H1 (cell line): ENCODE results near the gene MCC.

ENCODE experiments used
- SAP30 ChIP-seq: fragments of 300-600 bp; sonication (generic); IDR thresholded peaks from 2 replicates; pipeline ENCODE4 v1.7.1; 2012; ENCODE audit warnings: low read length, moderate library complexity, mild to moderate bottlenecking, inconsistent platforms; ENCODE audit not compliant: insufficient read depth, insufficient replicate concordance
- TF ChIP-seq, protein P1 (sequence below), 3 experiments: IDR thresholded peaks; 1 replicate in 2 of 3; 2 replicates in 1 of 3; pipeline versions ENCODE4 v1.5.1 to v1.6.1; 2011; ENCODE audit warnings: low read length in 3 of 3, mild to moderate bottlenecking in 3 of 3, inconsistent platforms in 2 of 3, low read depth in 1 of 3, moderate library complexity in 1 of 3; ENCODE audit not compliant: insufficient read depth in 1 of 3; ENCODE audit errors: control extremely low read depth in 1 of 3

DNA sequence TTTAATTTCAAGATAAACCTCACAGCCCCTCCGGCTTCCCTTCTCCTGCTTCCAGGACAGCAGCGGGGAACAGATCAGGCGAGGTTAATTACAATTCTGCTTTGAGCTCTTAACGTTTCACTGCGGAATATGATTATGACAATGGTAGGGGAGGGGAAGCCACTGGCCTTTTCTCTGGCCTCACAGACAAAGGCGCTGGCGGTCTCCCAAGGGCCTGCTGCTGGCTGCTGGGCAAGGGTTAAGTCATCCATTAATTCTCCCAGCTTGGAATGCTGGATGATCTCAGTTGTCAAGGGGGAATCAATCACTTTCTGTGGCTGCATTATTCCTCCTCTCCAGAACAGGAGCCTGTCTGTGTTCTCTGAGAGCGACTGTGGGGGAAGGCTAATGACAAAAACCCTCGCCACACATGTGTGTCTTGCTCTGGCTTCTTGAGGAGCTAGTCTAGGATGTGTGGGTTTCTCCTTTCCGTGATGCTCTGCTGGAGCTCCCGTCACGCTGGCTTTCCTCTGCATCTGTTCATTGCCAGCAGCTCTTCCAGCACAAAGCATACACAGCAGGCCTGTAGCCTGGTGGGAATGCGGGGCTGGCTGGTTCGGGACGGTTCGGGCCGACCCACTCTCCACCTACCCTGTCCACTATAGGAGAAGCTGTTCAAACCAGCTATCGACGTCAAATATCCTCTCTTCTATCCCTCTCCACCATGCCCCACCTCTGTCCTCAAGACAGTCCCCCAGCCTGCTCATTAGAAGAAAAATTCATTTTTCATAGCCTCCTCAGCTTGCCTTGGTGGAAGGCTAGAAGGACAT, 428.8 kb downstream of the MCC start:
- TF ChIP-seq SAP30: no peak
- TF ChIP-seq, protein P1, sequence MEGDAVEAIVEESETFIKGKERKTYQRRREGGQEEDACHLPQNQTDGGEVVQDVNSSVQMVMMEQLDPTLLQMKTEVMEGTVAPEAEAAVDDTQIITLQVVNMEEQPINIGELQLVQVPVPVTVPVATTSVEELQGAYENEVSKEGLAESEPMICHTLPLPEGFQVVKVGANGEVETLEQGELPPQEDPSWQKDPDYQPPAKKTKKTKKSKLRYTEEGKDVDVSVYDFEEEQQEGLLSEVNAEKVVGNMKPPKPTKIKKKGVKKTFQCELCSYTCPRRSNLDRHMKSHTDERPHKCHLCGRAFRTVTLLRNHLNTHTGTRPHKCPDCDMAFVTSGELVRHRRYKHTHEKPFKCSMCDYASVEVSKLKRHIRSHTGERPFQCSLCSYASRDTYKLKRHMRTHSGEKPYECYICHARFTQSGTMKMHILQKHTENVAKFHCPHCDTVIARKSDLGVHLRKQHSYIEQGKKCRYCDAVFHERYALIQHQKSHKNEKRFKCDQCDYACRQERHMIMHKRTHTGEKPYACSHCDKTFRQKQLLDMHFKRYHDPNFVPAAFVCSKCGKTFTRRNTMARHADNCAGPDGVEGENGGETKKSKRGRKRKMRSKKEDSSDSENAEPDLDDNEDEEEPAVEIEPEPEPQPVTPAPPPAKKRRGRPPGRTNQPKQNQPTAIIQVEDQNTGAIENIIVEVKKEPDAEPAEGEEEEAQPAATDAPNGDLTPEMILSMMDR (IDR thresholded peaks at IDR 0.05; ENCODE audit: control extremely low read depth in 1 of 3, insufficient read depth in 1 of 3, low read depth in 1 of 3, low read length in 3 of 3): no peak
